H1 (cell line): ENCODE measurements around the gene DAPK2. TPM values are rescaled to one million over a fixed set of nuclear protein-coding genes. Genes with fewer than 3 reads are reported as not detected.

Source experiments
- CTCF ChIA-PET: fragments of 300-600 bp; sonication (Branson Sonifier 250); formaldehyde crosslinking; loops from one replicate; lab custom pipeline; 2021; ENCODE audit not compliant: partially characterized antibody; lab: Charles Lee
- POLR2A ChIA-PET: fragments of 300-600 bp; sonication (Branson Sonifier 250); formaldehyde crosslinking; loops from one replicate; lab custom pipeline; 2021; ENCODE audit warnings: inconsistent platforms; ENCODE audit not compliant: partially characterized antibody; lab: Charles Lee
- DNase-seq, 2 experiments: peaks; one replicate each; pipeline versions ENCODE4 v3.0.0 to v3.0.0-alpha.2; 2010 to 2022; ENCODE audit warnings: low spot score in 2 of 2, low read depth in 1 of 2, mixed read lengths in 1 of 2
- FAIRE-seq: peaks from 2 replicates; lab custom pipeline; 2011; peaks lifted over from hg19 to GRCh38; lab: Jason Lieb, UNC
- H2AFZ ChIP-seq: 2 replicates; pipeline ENCODE4 v1.8.1; 2012; ENCODE audit warnings: low read length, inconsistent platforms
- H2AK5ac ChIP-seq: 2 replicates; pipeline ENCODE4 v1.6.1; 2013; ENCODE audit warnings: low read depth, low read length
- H2BK120ac ChIP-seq: replicated peaks from 2 replicates; pipeline ENCODE3; 2013; ENCODE audit warnings: low read depth, low read length, inconsistent platforms
- H2BK12ac ChIP-seq: 2 replicates; pipeline ENCODE4 v1.6.1; 2013; ENCODE audit warnings: low read depth, low read length
- H2BK15ac ChIP-seq: 2 replicates; pipeline ENCODE4 v1.6.1; 2013; ENCODE audit warnings: low read length
- H2BK20ac ChIP-seq: 2 replicates; pipeline ENCODE4 v1.6.1; 2013; ENCODE audit warnings: low read length
- H2BK5ac ChIP-seq: 2 replicates; pipeline ENCODE4 v1.6.1; 2013; ENCODE audit warnings: low read depth, low read length
- H3K14ac ChIP-seq: 2 replicates; pipeline ENCODE4 v1.6.1; 2013; ENCODE audit warnings: inconsistent platforms; ENCODE audit not compliant: insufficient read length
- H3K18ac ChIP-seq: 2 replicates; pipeline ENCODE4 v1.6.1; 2013; ENCODE audit warnings: low read length; ENCODE audit errors: extremely low read depth
- H3K23ac ChIP-seq: 2 replicates; pipeline ENCODE4 v1.6.1; 2013; ENCODE audit warnings: inconsistent platforms; ENCODE audit not compliant: insufficient read length
- H3K23me2 ChIP-seq: 2 replicates; pipeline ENCODE4 v1.6.1; 2013; ENCODE audit warnings: low read depth, low read length
- H3K27ac ChIP-seq: 2 replicates; pipeline ENCODE4 v1.6.1; 2011; ENCODE audit warnings: low read depth, low read length, inconsistent platforms
- H3K27me3 ChIP-seq, 4 experiments: replicated peaks in 1 of 4; 1 replicate in 1 of 4; 2 replicates in 3 of 4; pipeline versions ENCODE4 v1.6.1 to v1.8.1; 2011 to 2013; ENCODE audit warnings: low read length in 3 of 4, mild to moderate bottlenecking in 3 of 4, inconsistent platforms in 2 of 4, mixed read lengths in 2 of 4, moderate library complexity in 1 of 4; ENCODE audit not compliant: control insufficient read depth in 3 of 4, insufficient read depth in 3 of 4; ENCODE audit errors: extremely low read depth in 1 of 4
- H3K36me3 ChIP-seq, 4 experiments: 2 replicates each; pipeline versions ENCODE4 v1.6.1 to v1.8.1; 2011 to 2013; ENCODE audit warnings: mild to moderate bottlenecking in 4 of 4, low read length in 3 of 4, moderate library complexity in 2 of 4, control low read depth in 1 of 4, inconsistent platforms in 1 of 4; ENCODE audit not compliant: insufficient read depth in 4 of 4, control insufficient read depth in 2 of 4
- H3K4ac ChIP-seq: replicated peaks from 2 replicates; pipeline ENCODE3; 2013; ENCODE audit warnings: low read length, low read depth, mixed read lengths, inconsistent platforms; ENCODE audit not compliant: insufficient read length
- H3K4me1 ChIP-seq, 4 experiments: replicated peaks in 1 of 4; 1 replicate in 1 of 4; 2 replicates in 3 of 4; pipeline versions ENCODE4 v1.6.1 to v1.8.1; 2011 to 2013; ENCODE audit warnings: low read length in 3 of 4, inconsistent platforms in 2 of 4, mixed read lengths in 1 of 4; ENCODE audit not compliant: insufficient read depth in 4 of 4, control insufficient read depth in 3 of 4
- H3K4me2 ChIP-seq, 2 experiments: 2 replicates each; pipeline versions ENCODE4 v1.6.1 to v1.8.1; 2011 to 2013; ENCODE audit warnings: low read depth in 2 of 2, low read length in 2 of 2, control low read depth in 1 of 2, inconsistent platforms in 1 of 2, mild to moderate bottlenecking in 1 of 2; ENCODE audit not compliant: insufficient read depth in 1 of 2
- H3K4me3 ChIP-seq, 4 experiments: fragments of 200-600, 300-600 bp in 1 of 4; sonication (generic), shearing (Covaris generic), sonication (Bioruptor Twin) in 1 of 4; 2 replicates each; pipeline versions ENCODE4 v1.5.1 to v1.8.1; 2011 to 2016; ENCODE audit warnings: low read length in 4 of 4, low read depth in 3 of 4, control low read depth in 2 of 4, inconsistent platforms in 2 of 4, mild to moderate bottlenecking in 2 of 4, mixed read lengths in 1 of 4, moderate library complexity in 1 of 4; ENCODE audit not compliant: insufficient read depth in 2 of 4; ENCODE audit errors: extremely low read depth in 1 of 4
- H3K56ac ChIP-seq: replicated peaks from 2 replicates; pipeline ENCODE3; 2013; ENCODE audit warnings: low read depth, mild to moderate bottlenecking, mixed read lengths, low read length, inconsistent platforms; ENCODE audit not compliant: insufficient read length
- H3K79me1 ChIP-seq: 2 replicates; pipeline ENCODE4 v1.6.1; 2013; ENCODE audit warnings: low read depth, low read length, control low read depth
- H3K79me2 ChIP-seq, 2 experiments: 2 replicates each; pipeline versions ENCODE4 v1.6.1 to v1.8.1; 2012 to 2013; ENCODE audit warnings: low read length in 2 of 2, mild to moderate bottlenecking in 2 of 2, inconsistent platforms in 1 of 2; ENCODE audit not compliant: insufficient read depth in 2 of 2, control insufficient read depth in 1 of 2
- H3K9ac ChIP-seq, 4 experiments: replicated peaks in 1 of 4; 1 replicate in 1 of 4; 2 replicates in 3 of 4; pipeline versions ENCODE4 v1.6.1 to v1.8.1; 2011 to 2013; ENCODE audit warnings: low read depth in 3 of 4, low read length in 3 of 4, control low read depth in 2 of 4, mild to moderate bottlenecking in 2 of 4, moderate library complexity in 2 of 4, inconsistent platforms in 1 of 4; ENCODE audit errors: extremely low read depth in 1 of 4
- H3K9me3 ChIP-seq, 2 experiments: 2 replicates each; pipeline versions ENCODE4 v1.6.1 to v1.8.1; 2012 to 2013; ENCODE audit warnings: mild to moderate bottlenecking in 2 of 2, moderate library complexity in 2 of 2, control low read depth in 1 of 2, inconsistent platforms in 1 of 2, low read depth in 1 of 2, low read length in 1 of 2, mixed read lengths in 1 of 2; ENCODE audit not compliant: insufficient read depth in 2 of 2
- H4K20me1 ChIP-seq, 2 experiments: replicated peaks in 1 of 2; 2 replicates each; pipeline versions ENCODE3 to v1.8.1; 2011 to 2013; ENCODE audit warnings: inconsistent platforms in 2 of 2, low read length in 2 of 2, mild to moderate bottlenecking in 1 of 2; ENCODE audit not compliant: insufficient read depth in 2 of 2, control insufficient read depth in 1 of 2
- H4K5ac ChIP-seq: 2 replicates; pipeline ENCODE4 v1.6.1; 2013; ENCODE audit warnings: low read length, low read depth, mixed read lengths, inconsistent platforms; ENCODE audit not compliant: insufficient read length
- H4K8ac ChIP-seq: 2 replicates; pipeline ENCODE4 v1.8.0; 2013; ENCODE audit warnings: mild to moderate bottlenecking, moderate library complexity, low read length, inconsistent platforms; ENCODE audit not compliant: insufficient read depth; ENCODE audit errors: extremely low read depth
- H4K91ac ChIP-seq: replicated peaks from 2 replicates; pipeline ENCODE3; 2013; ENCODE audit warnings: low read length, mixed read lengths, inconsistent platforms; ENCODE audit not compliant: insufficient read length
- ATF3 ChIP-seq: IDR thresholded peaks from 2 replicates; pipeline ENCODE4 v1.6.1; 2011; ENCODE audit warnings: low read depth, mild to moderate bottlenecking, low read length; ENCODE audit not compliant: insufficient read depth
- BACH1 ChIP-seq: IDR thresholded peaks from 2 replicates; pipeline ENCODE4 v1.6.1; 2012; ENCODE audit warnings: low read length, improper control_type of control experiment
- BCL11A ChIP-seq, 2 experiments: IDR thresholded peaks; one replicate each; pipeline ENCODE4 v1.6.1; 2011; ENCODE audit warnings: low read depth in 2 of 2, low read length in 2 of 2, mild to moderate bottlenecking in 2 of 2
- CTBP2 ChIP-seq: IDR thresholded peaks from 2 replicates; pipeline ENCODE4 v1.7.0; 2011; ENCODE audit warnings: borderline replicate concordance, mild to moderate bottlenecking, moderate library complexity, mixed read lengths, low read length; ENCODE audit not compliant: insufficient read depth, insufficient read length
- EGR1 ChIP-seq: IDR thresholded peaks from 2 replicates; pipeline ENCODE4 v1.6.1; 2011; ENCODE audit warnings: low read depth, low read length, borderline replicate concordance
- KDM5A ChIP-seq: fragments of 200-600 bp; IDR thresholded peaks from 2 replicates; pipeline ENCODE4 v1.7.1; 2012; ENCODE audit warnings: mild to moderate bottlenecking, low read length, inconsistent platforms, mixed read lengths
- RAD21 ChIP-seq, 2 experiments: IDR thresholded peaks in 1 of 2; conservative IDR thresholded peaks in 1 of 2; 2 replicates each; pipeline ENCODE4 v1.6.1; 2011; ENCODE audit warnings: low read depth in 2 of 2, low read length in 2 of 2, improper control_type of control experiment in 1 of 2, inconsistent platforms in 1 of 2, mild to moderate bottlenecking in 1 of 2, moderate library complexity in 1 of 2
- TAF1 ChIP-seq: IDR thresholded peaks from 2 replicates; pipeline ENCODE4 v1.6.1; 2011; ENCODE audit warnings: mild to moderate bottlenecking, low read depth, low read length
- TCF12 ChIP-seq: IDR thresholded peaks from 2 replicates; pipeline ENCODE4 v1.6.1; 2011; ENCODE audit warnings: low read depth, mild to moderate bottlenecking, low read length
- TEAD4 ChIP-seq: IDR thresholded peaks from 2 replicates; pipeline ENCODE4 v1.6.1; 2012; ENCODE audit warnings: low read depth, low read length, inconsistent platforms, mixed read lengths
- WGBS, 2 experiments: shearing (Covaris generic) in 1 of 2; methylation state at CpG; one replicate each; pipeline versions ENCODE4 v1.1.6 to v1.1.7; 2013 to 2015; ENCODE audit warnings: low lambda C conversion rate in 2 of 2, mixed read lengths in 2 of 2, inconsistent platforms in 1 of 2, low coverage in 1 of 2, missing lambda C conversion rate in 1 of 2; ENCODE audit not compliant: insufficient replicate concordance in 2 of 2, insufficient coverage in 1 of 2, insufficient read length in 1 of 2; ENCODE audit errors: extremely low coverage in 1 of 2, missing lambda C conversion rate in 1 of 2; 5-methylcytosine and 5-hydroxymethylcytosine counted together
- polyA plus RNA-seq, 7 experiments: library from polyadenylated mRNA; depleted of rRNA in 3 of 7; stranded (reverse) in 5 of 7; unstranded in 2 of 7; fragments of >200 nt in 5 of 7; fragments of 200-250 nt in 2 of 7; gene quantifications; 1 replicate in 5 of 7; 2 replicates in 1 of 7; 4 replicates in 1 of 7; pipeline versions ENCODE4 v1.2.1 to v1.2.3, GENCODE V29; 2011 to 2013; ENCODE audit warnings: missing spikeins in 2 of 7, mixed read lengths in 2 of 7
- total RNA-seq: library from RNA; stranded (reverse); fragmentation: NEBNext Ultra II Directional; extraction: Animal tissue kit (Norgen Biotek cat#: 25700); gene quantifications from 2 replicates; pipeline ENCODE4 v1.2.1, GENCODE V29; 2021
- TF ChIP-seq, protein P1 (sequence below): IDR thresholded peaks from 2 replicates; pipeline ENCODE4 v1.6.1; 2012; ENCODE audit warnings: inconsistent platforms

Gene DAPK2
- total and polyA plus RNA-seq, 2 of the 8 experiments (the other 6 are each of a cell fraction or from before 2014, with no cell fraction given), result 1.8 to 2.9 TPM

DNA sequence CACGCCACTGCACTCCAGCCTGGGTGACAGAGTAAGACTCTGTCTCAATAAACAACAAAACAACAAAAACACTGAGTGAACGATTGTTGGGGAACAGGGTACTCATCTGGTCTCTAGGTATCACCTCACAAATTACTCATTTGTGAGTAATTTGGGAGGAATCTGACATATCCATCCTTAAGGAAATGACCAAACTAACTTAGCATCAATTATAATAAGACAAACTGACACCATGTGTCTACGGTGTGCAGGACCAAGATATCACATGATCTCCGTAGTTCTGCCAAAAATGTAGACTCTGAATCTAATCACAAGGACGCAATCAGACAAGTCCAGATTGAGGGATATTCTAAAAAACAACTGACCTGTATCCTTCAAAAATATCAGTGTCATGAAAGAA lies 12.0 kb upstream of the DAPK2 start:
- no peak overlapping the region for H3K18ac ChIP-seq
- WGBS, 2 experiments, result 95% methylated on average over 5 of the region's 5 CpGs; no CpG with 5 or more reads in 1 of the 2 experiments
- H4K20me1 ChIP-seq, result no peaks in the 10 kb centered on the region
- no peak overlapping the region for H2BK15ac ChIP-seq
- H2BK12ac ChIP-seq, result no peak overlapping the region
- FAIRE-seq, result no peak
- H2BK5ac ChIP-seq, result no peak overlapping the region
- H3K9me3 ChIP-seq, result peaks cover 0 to 7% of the 10 kb centered on the region in 2 experiments; a peak in 1 of 4 replicates
- H3K4me2 ChIP-seq, result no peak overlapping the region
- no peak overlapping the region for H4K5ac ChIP-seq
- no peaks in the 10 kb centered on the region for H3K27me3 ChIP-seq
- H3K36me3 ChIP-seq, result no peaks in the 10 kb centered on the region
- H2AK5ac ChIP-seq, result no peak overlapping the region
- no peaks in the 10 kb centered on the region for H3K23me2 ChIP-seq
- no peak overlapping the region for H2BK20ac ChIP-seq
- no peak overlapping the region for H3K23ac ChIP-seq
- H3K4me3 ChIP-seq, result no peak overlapping the region
- no peaks in the 10 kb centered on the region for H3K4me1 ChIP-seq
- H4K8ac ChIP-seq, result no peak overlapping the region
- H3K79me2 ChIP-seq, result no peaks in the 10 kb centered on the region
- CTCF ChIA-PET, result no interaction called here
- no peak overlapping the region for H3K14ac ChIP-seq
- TF ChIP-seq BACH1 (no peak), EGR1 (no peak), TCF12 (no peak), ATF3 (no peak), TAF1 (no peak), BCL11A (IDR thresholded peaks at IDR 0.05; ENCODE audit: low read depth in 2 of 2, low read length in 2 of 2) (no peak), RAD21 (IDR thresholded peaks at IDR 0.05 in 1 of 2, conservative IDR thresholded peaks at IDR 0.05 in 1 of 2; ENCODE audit: low read depth in 2 of 2, low read length in 2 of 2) (no peak), CTBP2 (no peak), TEAD4 (no peak), KDM5A (no peak)
- TF ChIP-seq, protein P1, sequence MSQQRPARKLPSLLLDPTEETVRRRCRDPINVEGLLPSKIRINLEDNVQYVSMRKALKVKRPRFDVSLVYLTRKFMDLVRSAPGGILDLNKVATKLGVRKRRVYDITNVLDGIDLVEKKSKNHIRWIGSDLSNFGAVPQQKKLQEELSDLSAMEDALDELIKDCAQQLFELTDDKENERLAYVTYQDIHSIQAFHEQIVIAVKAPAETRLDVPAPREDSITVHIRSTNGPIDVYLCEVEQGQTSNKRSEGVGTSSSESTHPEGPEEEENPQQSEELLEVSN, result no peak
- no peak for DNase-seq
- H2BK120ac ChIP-seq, result no peak overlapping the region
- H3K9ac ChIP-seq, result no peak overlapping the region
- POLR2A ChIA-PET, result no interaction called here
- no peak overlapping the region for H3K4ac ChIP-seq
- H3K27ac ChIP-seq, result no peak overlapping the region
- no peaks in the 10 kb centered on the region for H3K79me1 ChIP-seq
- no peak overlapping the region for H4K91ac ChIP-seq
- no peak overlapping the region for H2AFZ ChIP-seq
- no peak overlapping the region for H3K56ac ChIP-seq
